ENCODE results near the gene RPRD1B. TPM values are rescaled to one million over a fixed set of nuclear protein-coding genes. Genes with fewer than 3 reads are reported as not detected.

Gene RPRD1B
- total RNA-seq, 2 experiments from 2014 or later: 54.8 to 55.7 TPM

- H3K36me3 Mint-ChIP-seq (ENCODE audit: low read depth): no peaks in the 10 kb centered on the region
- DNase-seq: no peak
- no peak for ATAC-seq (ENCODE audit: poor library complexity)
- no peaks in the 10 kb centered on the region for H3K9me3 Mint-ChIP-seq
- CTCF ChIA-PET: no interaction called here
- H3K4me1 ChIP-seq (ENCODE audit: insufficient read depth, low read length): no peaks in the 10 kb centered on the region
- TF ChIP-seq CTCF (IDR thresholded peaks at IDR 0.05): no peak
- H3K4me1 Mint-ChIP-seq (ENCODE audit: low read depth): no peaks in the 10 kb centered on the region
- POLR2A ChIA-PET: no interaction called here
- no peak overlapping the region for H3K27ac Mint-ChIP-seq
- H3K27ac ChIP-seq (ENCODE audit: low read depth in 1 of 2, low read length in 2 of 2): no peak overlapping the region
- no peaks in the 10 kb centered on the region for H3K36me3 ChIP-seq (ENCODE audit: insufficient read depth, low read length)
- no peaks in the 10 kb centered on the region for H3K9me3 ChIP-seq (ENCODE audit: control insufficient read depth in 1 of 2, insufficient read depth in 1 of 2, low read length in 2 of 2)
- intact Hi-C loops (cut with DNase I, micrococcal nuclease): no loop called here
- H3K4me3 Mint-ChIP-seq: no peak overlapping the region
- no peaks in the 10 kb centered on the region for H3K27me3 ChIP-seq (ENCODE audit: control insufficient read depth in 1 of 2, insufficient read depth in 2 of 2, low read length in 2 of 2)
- H3K4me3 ChIP-seq (ENCODE audit: low read length): no peak overlapping the region
- H3K27me3 Mint-ChIP-seq: no peaks in the 10 kb centered on the region
These were observed 88.2 kb downstream of the RPRD1B start for GRCh38 chr20:38121741-38122140.

DNA sequence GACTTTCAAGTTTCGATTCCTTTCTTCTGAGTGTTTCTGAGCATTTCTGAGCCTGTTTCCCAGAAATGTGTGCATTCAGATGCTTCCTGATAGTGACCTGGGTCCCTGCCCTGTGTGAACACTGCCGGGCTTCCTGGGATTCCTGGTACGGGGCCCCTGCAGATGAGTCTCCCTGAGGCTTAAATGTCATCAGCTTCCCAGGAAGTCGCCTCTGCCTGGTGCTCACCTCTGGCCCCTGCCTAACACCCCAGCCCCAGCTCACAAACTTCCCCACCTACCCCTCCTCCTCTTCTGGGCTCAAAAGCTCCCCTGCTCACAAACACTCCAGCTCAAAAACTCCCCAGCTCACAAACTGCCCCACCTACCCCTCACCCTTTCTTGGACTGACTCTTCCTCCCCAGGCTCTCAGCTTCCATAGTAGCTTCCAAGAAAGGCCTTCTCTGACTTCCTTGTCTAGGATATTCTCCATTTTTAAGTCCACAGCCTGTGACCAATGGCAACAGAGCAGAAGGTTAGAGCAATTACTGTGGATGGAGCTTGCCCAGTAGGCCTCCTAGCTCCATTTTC, 89.6 kb downstream of the RPRD1B start:
- Mint-ChIP-seq H3K9me3 (no peaks in the 10 kb centered on the region), H3K4me3 (no peak overlapping the region), H3K4me1 (ENCODE audit: low read depth) (no peaks in the 10 kb centered on the region), H3K27ac (no peak overlapping the region), H3K27me3 (no peaks in the 10 kb centered on the region), H3K36me3 (ENCODE audit: low read depth) (no peaks in the 10 kb centered on the region)
- CTCF ChIA-PET: no interaction called here
- TF ChIP-seq CTCF (IDR thresholded peaks at IDR 0.05): no peak
- POLR2A ChIA-PET: no interaction called here
- ATAC-seq (ENCODE audit: poor library complexity) (no peak), DNase-seq (no peak)
- Histone ChIP-seq H3K9me3 (ENCODE audit: control insufficient read depth in 1 of 2, insufficient read depth in 1 of 2, low read length in 2 of 2) (no peaks in the 10 kb centered on the region), H3K4me1 (ENCODE audit: insufficient read depth, low read length) (no peaks in the 10 kb centered on the region), H3K27ac (ENCODE audit: low read depth in 1 of 2, low read length in 2 of 2) (no peak overlapping the region), H3K4me3 (ENCODE audit: low read length) (no peak overlapping the region), H3K36me3 (ENCODE audit: insufficient read depth, low read length) (no peaks in the 10 kb centered on the region), H3K27me3 (ENCODE audit: control insufficient read depth in 1 of 2, insufficient read depth in 2 of 2, low read length in 2 of 2) (no peaks in the 10 kb centered on the region)
- intact Hi-C loops (cut with DNase I, micrococcal nuclease): no loop called here

- peak in 1 of 14 experiments; percentile 17 for DNase-seq
- H3K27me3 Mint-ChIP-seq: no peaks in the 10 kb centered on the region
- no peak for ATAC-seq (ENCODE audit: poor library complexity)
- no peak overlapping the region for H3K27ac Mint-ChIP-seq
- H3K4me3 ChIP-seq (ENCODE audit: low read length): no peak overlapping the region
- no peaks in the 10 kb centered on the region for H3K4me1 ChIP-seq (ENCODE audit: insufficient read depth, low read length)
- H3K36me3 Mint-ChIP-seq (ENCODE audit: low read depth): no peaks in the 10 kb centered on the region
- intact Hi-C loops (cut with DNase I, micrococcal nuclease): no loop called here
- no peak for TF ChIP-seq CTCF (IDR thresholded peaks at IDR 0.05)
- H3K4me3 Mint-ChIP-seq: no peak overlapping the region
- H3K27ac ChIP-seq (ENCODE audit: low read depth in 1 of 2, low read length in 2 of 2): no peak overlapping the region
- no peaks in the 10 kb centered on the region for H3K27me3 ChIP-seq (ENCODE audit: control insufficient read depth in 1 of 2, insufficient read depth in 2 of 2, low read length in 2 of 2)
- H3K9me3 Mint-ChIP-seq: no peaks in the 10 kb centered on the region
- no peaks in the 10 kb centered on the region for H3K36me3 ChIP-seq (ENCODE audit: insufficient read depth, low read length)
- H3K4me1 Mint-ChIP-seq (ENCODE audit: low read depth): no peaks in the 10 kb centered on the region
- POLR2A ChIA-PET: no interaction called here
- CTCF ChIA-PET: no interaction called here
- H3K9me3 ChIP-seq (ENCODE audit: control insufficient read depth in 1 of 2, insufficient read depth in 1 of 2, low read length in 2 of 2): no peaks in the 10 kb centered on the region
These were observed 91.9 kb downstream of the RPRD1B start for GRCh38 chr20:38125157-38126056.

Data from CD4-positive, alpha-beta T cell (primary cell).